IMR-90 (cell line): Measurements from ENCODE around the gene IL15RA. TPM values are rescaled to one million over a fixed set of nuclear protein-coding genes. Genes with fewer than 3 reads are reported as not detected.
A peak's percentile ranks its signal among the peaks of the same experiment; 100 is the strongest.

Source experiments
- ATAC-seq: fragments of 200-7000 bp; cut with Tn5 transposase; 2 replicates; pipeline ENCODE4 v1.9.1; 2020; ENCODE audit warnings: low read depth, mild to moderate bottlenecking, moderate library complexity
- BruUV-seq: library from RNA; stranded (reverse); fragments of 400-500 nt; replicated peaks from 2 replicates; lab custom pipeline; 2021; lab: Mats Ljungman, UMichigan
- CTCF ChIA-PET: fragments of 300-600 bp; formaldehyde crosslinking; extraction: SDS; loops from one replicate; lab custom pipeline; 2021; ENCODE audit warnings: antibody characterized with exemption; lab: Yijun Ruan, JAX
- POLR2A ChIA-PET: fragments of 300-600 bp; sonication (Branson Sonifier 250); formaldehyde crosslinking; loops from one replicate; lab custom pipeline; 2022; ENCODE audit warnings: antibody characterized with exemption; ENCODE audit not compliant: unreplicated experiment; lab: Charles Lee
- DNase-seq: peaks from one replicate; pipeline ENCODE4 v3.0.0; 2013
- H2AFZ ChIP-seq: replicated peaks from 2 replicates; pipeline ENCODE3; 2013; ENCODE audit warnings: low read length, mild to moderate bottlenecking; ENCODE audit not compliant: poor library complexity
- H2AK5ac ChIP-seq: 2 replicates; pipeline ENCODE4 v1.6.1; 2013; ENCODE audit warnings: low read depth, low read length, inconsistent platforms
- H2AK9ac ChIP-seq: replicated peaks from 2 replicates; pipeline ENCODE3; 2013; ENCODE audit warnings: mild to moderate bottlenecking, low read depth, low read length, moderate library complexity; ENCODE audit not compliant: poor library complexity
- H2BK120ac ChIP-seq: 2 replicates; pipeline ENCODE4 v1.6.1; 2013; ENCODE audit warnings: low read depth, low read length, inconsistent platforms
- H2BK15ac ChIP-seq: 3 replicates; pipeline ENCODE4 v1.6.1; 2013; ENCODE audit warnings: low read depth, low read length, inconsistent platforms
- H2BK20ac ChIP-seq: 2 replicates; pipeline ENCODE4 v1.6.1; 2013; ENCODE audit warnings: low read depth, mild to moderate bottlenecking, inconsistent platforms, low read length, moderate library complexity
- H2BK5ac ChIP-seq: 2 replicates; pipeline ENCODE4 v1.6.1; 2013; ENCODE audit warnings: mild to moderate bottlenecking, low read depth, low read length, inconsistent platforms; ENCODE audit not compliant: poor library complexity, severe bottlenecking
- H3K14ac ChIP-seq: replicated peaks from 2 replicates; pipeline ENCODE4 v1.6.1; 2013; ENCODE audit warnings: low read depth, low read length, inconsistent platforms
- H3K18ac ChIP-seq: 2 replicates; pipeline ENCODE4 v1.6.1; 2013; ENCODE audit warnings: low read depth, low read length, control low read depth
- H3K23ac ChIP-seq: 2 replicates; pipeline ENCODE4 v1.6.1; 2013; ENCODE audit warnings: low read depth, low read length, inconsistent platforms
- H3K27ac ChIP-seq: 2 replicates; pipeline ENCODE4 v1.5.1; 2013; ENCODE audit warnings: mild to moderate bottlenecking, control low read depth, low read length; ENCODE audit not compliant: insufficient read depth
- H3K27me3 ChIP-seq: 2 replicates; pipeline ENCODE4 v1.6.1; 2013; ENCODE audit warnings: low read length; ENCODE audit not compliant: control insufficient read depth, insufficient read depth
- H3K36me3 ChIP-seq: 2 replicates; pipeline ENCODE4 v1.6.1; 2013; ENCODE audit warnings: low read length, mixed read lengths; ENCODE audit not compliant: control insufficient read depth, insufficient read depth
- H3K4ac ChIP-seq: 2 replicates; pipeline ENCODE4 v1.6.1; 2013; ENCODE audit warnings: low read depth, low read length, inconsistent platforms
- H3K4me1 ChIP-seq: 2 replicates; pipeline ENCODE4 v1.6.1; 2013; ENCODE audit warnings: low read length, mixed read lengths; ENCODE audit not compliant: control insufficient read depth, insufficient read depth
- H3K4me2 ChIP-seq: 2 replicates; pipeline ENCODE4 v1.6.1; 2013; ENCODE audit warnings: low read depth, mild to moderate bottlenecking, control low read depth, low read length, moderate library complexity
- H3K4me3 ChIP-seq: 2 replicates; pipeline ENCODE4 v1.5.1; 2013; ENCODE audit warnings: low read depth, mild to moderate bottlenecking, control low read depth, low read length, moderate library complexity; ENCODE audit not compliant: insufficient read depth
- H3K56ac ChIP-seq: 2 replicates; pipeline ENCODE4 v1.6.1; 2013; ENCODE audit warnings: low read length, inconsistent platforms; ENCODE audit not compliant: insufficient read depth; ENCODE audit errors: extremely low read depth
- H3K79me1 ChIP-seq, 2 experiments: 2 replicates each; pipeline ENCODE4 v1.6.1; 2013; ENCODE audit warnings: low read length in 2 of 2, inconsistent platforms in 1 of 2, low read depth in 1 of 2
- H3K9ac ChIP-seq: 2 replicates; pipeline ENCODE4 v1.6.1; 2013; ENCODE audit warnings: low read depth, low read length, control low read depth
- H3K9me1 ChIP-seq: 2 replicates; pipeline ENCODE4 v1.6.1; 2013; ENCODE audit warnings: low read length, inconsistent platforms; ENCODE audit not compliant: insufficient read depth
- H3K9me3 ChIP-seq: 2 replicates; pipeline ENCODE4 v1.6.1; 2013; ENCODE audit warnings: low read length; ENCODE audit not compliant: control insufficient read depth, insufficient read depth
- H4K20me1 ChIP-seq: 2 replicates; pipeline ENCODE4 v1.6.1; 2013; ENCODE audit warnings: low read length, inconsistent platforms; ENCODE audit not compliant: insufficient read depth
- H4K5ac ChIP-seq: 2 replicates; pipeline ENCODE4 v1.6.1; 2013; ENCODE audit warnings: mild to moderate bottlenecking, low read depth, low read length, control low read depth
- H4K8ac ChIP-seq, 2 experiments: 2 replicates each; pipeline ENCODE4 v1.6.1; 2013; ENCODE audit warnings: low read depth in 2 of 2, low read length in 2 of 2, control low read depth in 1 of 2, inconsistent platforms in 1 of 2
- H4K91ac ChIP-seq: 2 replicates; pipeline ENCODE4 v1.6.1; 2013; ENCODE audit warnings: low read depth, low read length, inconsistent platforms; ENCODE audit not compliant: insufficient read depth
- CEBPB ChIP-seq: IDR thresholded peaks from 2 replicates; pipeline ENCODE4 v1.6.1; 2012; ENCODE audit warnings: low read depth, low read length, improper control_type of control experiment
- MXI1 ChIP-seq: IDR thresholded peaks from 2 replicates; pipeline ENCODE4 v1.6.1; 2012; ENCODE audit warnings: low read depth, mild to moderate bottlenecking, low read length, moderate library complexity, borderline replicate concordance
- RCOR1 ChIP-seq: IDR thresholded peaks from 2 replicates; pipeline ENCODE4 v1.6.1; 2012; ENCODE audit warnings: mild to moderate bottlenecking, low read length, improper control_type of control experiment; ENCODE audit not compliant: insufficient replicate concordance
- SMC3 ChIP-seq: fragments of 150-350 bp; IDR thresholded peaks from 2 replicates; pipeline ENCODE4 v1.6.1; 2016; ENCODE audit warnings: low read depth, mild to moderate bottlenecking, antibody characterized with exemption, low read length, moderate library complexity
- USF2 ChIP-seq: fragments of 150-350 bp; IDR thresholded peaks from 2 replicates; pipeline ENCODE4 v1.6.1; 2017; ENCODE audit warnings: mild to moderate bottlenecking, antibody characterized with exemption, low read length, low read depth
- WGBS, 2 experiments: methylation state at CpG; one replicate each; pipeline versions ENCODE4 v1.1.5 to v1.1.7; 2013; ENCODE audit warnings: missing lambda C conversion rate in 2 of 2; ENCODE audit not compliant: insufficient read length in 1 of 2; ENCODE audit errors: extremely low coverage in 2 of 2; 5-methylcytosine and 5-hydroxymethylcytosine counted together
- dilution Hi-C: fragments of 300-500 bp; cut with HindIII; formaldehyde crosslinking; loops from one replicate; pipeline ENCODE4 v1.14.3; 2018; ENCODE audit warnings: low sequenced_read_pairs; ENCODE audit not compliant: unreplicated experiment
- in situ Hi-C: fragments of 300-500 bp; cut with MboI; formaldehyde crosslinking; loops from 3 replicates; pipeline ENCODE4 v1.14.3; 2019; ENCODE audit warnings: low sequenced_read_pairs, inconsistent platforms, mixed read lengths
- intact Hi-C: fragments of 100-400 bp; cut with micrococcal nuclease; formaldehyde crosslinking; loops from 2 replicates; pipeline ENCODE4 v1.10.0; 2022
- polyA plus RNA-seq, 3 experiments: library from polyadenylated mRNA; depleted of rRNA; stranded (reverse); fragments of >200 nt; gene quantifications; 2 replicates each; pipeline ENCODE4 v1.2.3, GENCODE V29; 2012; ENCODE audit warnings: low replicate concordance in 1 of 3
- total RNA-seq: library from RNA; depleted of rRNA; stranded (reverse); fragments of >200 nt; gene quantifications from 2 replicates; pipeline ENCODE4 v1.2.3, GENCODE V29; 2012

Gene IL15RA
- total and polyA plus RNA-seq, 2 of the 4 experiments (the other 2 are of a cell fraction), result 2.0 to 7.6 TPM

- no peak overlapping the region for H2AK9ac ChIP-seq
- DNase-seq, result peak; percentile 18
Observed at GRCh38 chr10:6009961-6010360, 32.6 kb upstream of the IL15RA start.

More at GRCh38 chr10:6009961-6010360, 32.6 kb upstream of the IL15RA start:
- H4K91ac ChIP-seq, result no peak overlapping the region
- peak overlapping the region; percentile 43; the same call in 1 of the 2 replicates for H3K27ac ChIP-seq
- H4K5ac ChIP-seq, result no peak overlapping the region
- H3K27me3 ChIP-seq, result peaks cover 6% of the 10 kb centered on the region
- TF ChIP-seq SMC3 (no peak), MXI1 (no peak), RCOR1 (no peak), USF2 (no peak), CEBPB (no peak)
- no peak overlapping the region for H3K4me3 ChIP-seq
- H3K9me3 ChIP-seq, result peaks cover 3% of the 10 kb centered on the region
- H2AK5ac ChIP-seq, result no peak overlapping the region
- no peak overlapping the region for H3K14ac ChIP-seq
- no peak for ATAC-seq
- H4K8ac ChIP-seq, result no peak overlapping the region
- POLR2A ChIA-PET, result no interaction called here
- H2BK20ac ChIP-seq, result no peak overlapping the region
- H3K23ac ChIP-seq, result no peak overlapping the region
- H4K20me1 ChIP-seq, result no peaks in the 10 kb centered on the region
- H3K4me1 ChIP-seq, result peaks cover 6% of the 10 kb centered on the region
- peak overlapping the region; percentile 30 for H2BK5ac ChIP-seq
- no TSS peak for BruUV-seq
- no peak overlapping the region for H2AFZ ChIP-seq
- H3K9me1 ChIP-seq, result no peaks in the 10 kb centered on the region
- H2BK15ac ChIP-seq, result no peak overlapping the region
- H3K9ac ChIP-seq, result no peak overlapping the region
- in situ Hi-C loops (no loop called here), dilution Hi-C loops (no loop called here), intact Hi-C loops (no loop called here)
- CTCF ChIA-PET, result no interaction called here
- H3K56ac ChIP-seq, result no peak overlapping the region
- H3K79me1 ChIP-seq, result no peaks in the 10 kb centered on the region
- H3K4me2 ChIP-seq, result no peak overlapping the region
- no peak overlapping the region; the same call in 1 of the 2 replicates for H3K18ac ChIP-seq
- H3K4ac ChIP-seq, result no peak overlapping the region
- no peak overlapping the region for H2BK120ac ChIP-seq
- no CpG with 5 or more reads among the region's 4 CpGs for WGBS, 2 experiments
- no peaks in the 10 kb centered on the region for H3K36me3 ChIP-seq
